Tibial nerve (tissue), 4 donors: ENCODE results near the gene TMPRSS15. TPM values are rescaled to one million over a fixed set of nuclear protein-coding genes. Genes with fewer than 3 reads are reported as not detected.

Experiments used
- DNase-seq, 2 donors: peaks; one replicate each; pipeline ENCODE4 v3.0.0-alpha.2; 2019; ENCODE audit warnings: low spot score in 2 of 2
- H3K27ac ChIP-seq, 4 donors: fragments of 200-600 bp; sonication (generic) in 3 of 4; one replicate each; pipeline ENCODE4 v1.5.1; 2017 to 2019; ENCODE audit warnings: mild to moderate bottlenecking in 1 of 4
- H3K27me3 ChIP-seq, 2 donors: fragments of 200-600 bp; sonication (generic) in 1 of 2; one replicate each; pipeline versions ENCODE4 v1.5.1 to v1.6.0; 2017 to 2019
- H3K36me3 ChIP-seq, 3 donors: fragments of 200-600 bp; sonication (generic); one replicate each; pipeline ENCODE4 v1.5.1; 2018 to 2019
- H3K4me1 ChIP-seq, 4 donors: fragments of 200-600 bp; sonication (generic) in 3 of 4; one replicate each; pipeline ENCODE4 v1.5.1; 2017 to 2019
- H3K4me3 ChIP-seq, 4 donors: fragments of 200-600 bp; sonication (generic) in 3 of 4; one replicate each; pipeline ENCODE4 v1.5.1; 2017 to 2019; ENCODE audit warnings: mild to moderate bottlenecking in 1 of 4, moderate library complexity in 1 of 4
- H3K9me3 ChIP-seq, 4 donors: fragments of 200-600 bp; sonication (generic) in 3 of 4; one replicate each; pipeline ENCODE4 v1.5.1; 2017 to 2019
- EP300 ChIP-seq, 2 donors: sonication (generic); formaldehyde crosslinking; IDR thresholded peaks; one replicate each; pipeline ENCODE4 v1.6.1; 2017; ENCODE audit warnings: antibody characterized with exemption in 2 of 2, mild to moderate bottlenecking in 1 of 2
- POLR2A ChIP-seq, 2 donors: fragments of 450-650 bp; IDR thresholded peaks; one replicate each; pipeline ENCODE4 v1.6.1; 2017; ENCODE audit warnings: antibody characterized with exemption in 2 of 2, mild to moderate bottlenecking in 2 of 2, moderate library complexity in 2 of 2
- WGBS, 2 donors: methylation state at CpG; one replicate each; pipeline ENCODE4 v1.1.5; 2018; 5-methylcytosine and 5-hydroxymethylcytosine counted together
- total RNA-seq, 4 donors: library from RNA; depleted of rRNA; stranded (reverse); fragments of >200 nt; gene quantifications; one replicate each; pipeline ENCODE4 v1.1.0, GENCODE V29; 2016
- TF ChIP-seq, protein P1 (sequence below), 5 experiments: fragments of 200-600 bp in 3 of 5; fragments of 450-650 bp in 2 of 5; sonication (generic) in 3 of 5; IDR thresholded peaks; one replicate each; pipeline ENCODE4 v1.5.1; 2016 to 2019; ENCODE audit warnings: antibody characterized with exemption in 5 of 5, mild to moderate bottlenecking in 3 of 5, moderate library complexity in 2 of 5

The TMPRSS15 gene
- total RNA-seq, 4 donors from 2014 or later = not detected

DNA sequence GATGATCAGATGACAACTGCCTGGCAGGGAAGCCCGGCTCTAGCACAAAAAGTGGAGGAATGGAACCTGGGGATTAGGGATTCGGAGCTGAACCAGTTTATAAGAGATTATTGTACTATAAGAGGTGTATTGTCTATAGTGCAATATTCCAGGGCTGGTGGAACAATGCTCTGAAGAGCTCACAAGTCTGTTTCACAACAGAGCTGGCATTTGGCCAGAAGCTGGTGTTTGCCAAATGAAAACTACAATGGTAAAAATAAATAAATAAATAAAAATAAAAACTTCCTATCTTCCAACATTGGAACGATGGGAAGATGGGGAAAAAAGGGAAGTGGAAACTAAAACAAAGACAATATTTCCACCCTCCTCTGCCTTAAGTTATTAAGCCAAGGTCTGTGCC is 85.4 kb downstream of the TMPRSS15 start:
- Histone ChIP-seq H3K4me1 (no peaks in the 10 kb centered on the region), H3K4me3 (no peak overlapping the region), H3K36me3 (no peaks in the 10 kb centered on the region), H3K9me3 (no peaks in the 10 kb centered on the region), H3K27me3 (no peaks in the 10 kb centered on the region), H3K27ac (no peak overlapping the region)
- 34 to 37% methylated on average over 3 of the region's 3 CpGs for WGBS, 2 donors
- DNase-seq = no peak
- TF ChIP-seq EP300 (IDR thresholded peaks at IDR 0.05) (no peak), POLR2A (IDR thresholded peaks at IDR 0.05) (no peak)
- TF ChIP-seq, protein P1, sequence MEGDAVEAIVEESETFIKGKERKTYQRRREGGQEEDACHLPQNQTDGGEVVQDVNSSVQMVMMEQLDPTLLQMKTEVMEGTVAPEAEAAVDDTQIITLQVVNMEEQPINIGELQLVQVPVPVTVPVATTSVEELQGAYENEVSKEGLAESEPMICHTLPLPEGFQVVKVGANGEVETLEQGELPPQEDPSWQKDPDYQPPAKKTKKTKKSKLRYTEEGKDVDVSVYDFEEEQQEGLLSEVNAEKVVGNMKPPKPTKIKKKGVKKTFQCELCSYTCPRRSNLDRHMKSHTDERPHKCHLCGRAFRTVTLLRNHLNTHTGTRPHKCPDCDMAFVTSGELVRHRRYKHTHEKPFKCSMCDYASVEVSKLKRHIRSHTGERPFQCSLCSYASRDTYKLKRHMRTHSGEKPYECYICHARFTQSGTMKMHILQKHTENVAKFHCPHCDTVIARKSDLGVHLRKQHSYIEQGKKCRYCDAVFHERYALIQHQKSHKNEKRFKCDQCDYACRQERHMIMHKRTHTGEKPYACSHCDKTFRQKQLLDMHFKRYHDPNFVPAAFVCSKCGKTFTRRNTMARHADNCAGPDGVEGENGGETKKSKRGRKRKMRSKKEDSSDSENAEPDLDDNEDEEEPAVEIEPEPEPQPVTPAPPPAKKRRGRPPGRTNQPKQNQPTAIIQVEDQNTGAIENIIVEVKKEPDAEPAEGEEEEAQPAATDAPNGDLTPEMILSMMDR (IDR thresholded peaks at IDR 0.05) = no peak

GRCh38 chr21:18298228-18298627 is 105.4 kb downstream of the TMPRSS15 start:
- no peak for DNase-seq
- Histone ChIP-seq H3K36me3 (no peaks in the 10 kb centered on the region), H3K9me3 (no peaks in the 10 kb centered on the region), H3K4me3 (no peak overlapping the region), H3K4me1 (no peaks in the 10 kb centered on the region), H3K27me3 (no peaks in the 10 kb centered on the region), H3K27ac (no peak overlapping the region)
- TF ChIP-seq, protein P1 (IDR thresholded peaks at IDR 0.05) = no peak
- TF ChIP-seq EP300 (IDR thresholded peaks at IDR 0.05) (no peak), POLR2A (IDR thresholded peaks at IDR 0.05) (no peak)
- 83 to 92% methylated on average over 1 of the region's 1 CpG for WGBS, 2 donors

GRCh38 chr21:18294100-18294499 is 109.5 kb downstream of the TMPRSS15 start:
- Histone ChIP-seq H3K4me1 (no peaks in the 10 kb centered on the region), H3K4me3 (no peak overlapping the region), H3K36me3 (no peaks in the 10 kb centered on the region), H3K27me3 (no peaks in the 10 kb centered on the region), H3K27ac (no peak overlapping the region), H3K9me3 (no peaks in the 10 kb centered on the region)
- TF ChIP-seq POLR2A (IDR thresholded peaks at IDR 0.05) (no peak), EP300 (IDR thresholded peaks at IDR 0.05) (no peak)
- TF ChIP-seq, protein P1 (IDR thresholded peaks at IDR 0.05) = no peak
- DNase-seq = no peak
- WGBS, 2 donors = 82 to 83% methylated on average over 9 of the region's 9 CpGs

- H3K27me3 ChIP-seq = no peaks in the 10 kb centered on the region
- WGBS, 2 donors = 63 to 72% methylated on average over 2 of the region's 2 CpGs
- DNase-seq = no peak
- H3K4me3 ChIP-seq = no peak overlapping the region
- no peaks in the 10 kb centered on the region for H3K9me3 ChIP-seq
- no peak overlapping the region for H3K27ac ChIP-seq
- TF ChIP-seq, protein P1 (IDR thresholded peaks at IDR 0.05) = no peak
- TF ChIP-seq EP300 (IDR thresholded peaks at IDR 0.05) (no peak), POLR2A (IDR thresholded peaks at IDR 0.05) (no peak)
- H3K36me3 ChIP-seq = no peaks in the 10 kb centered on the region
- no peaks in the 10 kb centered on the region for H3K4me1 ChIP-seq
Observed at GRCh38 chr21:18289876-18290275, 113.7 kb downstream of the TMPRSS15 start.

DNA sequence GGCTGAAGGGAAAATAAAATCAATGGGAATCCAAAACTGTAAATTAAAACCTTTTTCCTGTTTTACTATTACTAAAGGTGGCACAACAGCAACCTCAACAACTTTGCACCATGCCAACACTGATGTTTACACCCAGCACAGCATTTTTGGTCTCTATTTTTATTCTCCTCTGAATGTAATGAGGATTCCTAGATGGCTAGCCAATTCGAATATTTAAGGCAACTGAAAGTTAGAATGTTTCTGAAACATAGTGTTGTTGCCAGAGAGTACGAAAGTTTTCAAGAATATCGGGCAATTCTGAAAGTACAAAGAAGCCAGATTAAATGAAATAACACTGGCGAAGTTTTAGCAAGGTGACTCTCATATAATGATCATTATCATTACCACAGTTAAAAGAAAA is 118.2 kb downstream of the TMPRSS15 start:
- WGBS, 2 donors = 90 to 91% methylated on average over 4 of the region's 4 CpGs
- H3K27ac ChIP-seq = no peak overlapping the region
- H3K4me1 ChIP-seq = no peaks in the 10 kb centered on the region
- H3K36me3 ChIP-seq = no peaks in the 10 kb centered on the region
- H3K27me3 ChIP-seq = no peaks in the 10 kb centered on the region
- DNase-seq = no peak
- H3K4me3 ChIP-seq = no peak overlapping the region
- no peak for TF ChIP-seq EP300 (IDR thresholded peaks at IDR 0.05)
- TF ChIP-seq POLR2A (IDR thresholded peaks at IDR 0.05) = no peak
- TF ChIP-seq, protein P1 (IDR thresholded peaks at IDR 0.05) = no peak
- no peaks in the 10 kb centered on the region for H3K9me3 ChIP-seq
